PFSK-1 (cell line): ENCODE results near the gene INPP5A.

Experiments
- POLR2AphosphoS5 ChIP-seq: IDR thresholded peaks from 2 replicates; pipeline ENCODE4 v1.6.1; 2012; ENCODE audit warnings: low read depth, mild to moderate bottlenecking, control low read depth, low read length, moderate library complexity
- SIN3A ChIP-seq: IDR thresholded peaks from 2 replicates; pipeline ENCODE4 v1.6.1; 2012; ENCODE audit warnings: mild to moderate bottlenecking, low read length, moderate library complexity, borderline replicate concordance; ENCODE audit not compliant: insufficient read depth
- TAF1 ChIP-seq: IDR thresholded peaks from 2 replicates; pipeline ENCODE4 v1.6.1; 2012; ENCODE audit warnings: low read length, control low read depth, borderline replicate concordance; ENCODE audit not compliant: insufficient read depth

- TF ChIP-seq POLR2AphosphoS5, result no peak
- no peak for TF ChIP-seq TAF1
- TF ChIP-seq SIN3A, result no peak
Observed at GRCh38 chr10:132492323-132493025, 45.1 kb upstream of the INPP5A start.
